Measurements from ENCODE around the gene MAT2A. TPM values are rescaled to one million over a fixed set of nuclear protein-coding genes. Genes with fewer than 3 reads are reported as not detected.

Gene MAT2A
- total and polyA plus RNA-seq, 9 of the 15 experiments (the other 6 are each of a cell fraction or from before 2014, with no cell fraction given): 130 to 1,027 (median 240) TPM

DNA sequence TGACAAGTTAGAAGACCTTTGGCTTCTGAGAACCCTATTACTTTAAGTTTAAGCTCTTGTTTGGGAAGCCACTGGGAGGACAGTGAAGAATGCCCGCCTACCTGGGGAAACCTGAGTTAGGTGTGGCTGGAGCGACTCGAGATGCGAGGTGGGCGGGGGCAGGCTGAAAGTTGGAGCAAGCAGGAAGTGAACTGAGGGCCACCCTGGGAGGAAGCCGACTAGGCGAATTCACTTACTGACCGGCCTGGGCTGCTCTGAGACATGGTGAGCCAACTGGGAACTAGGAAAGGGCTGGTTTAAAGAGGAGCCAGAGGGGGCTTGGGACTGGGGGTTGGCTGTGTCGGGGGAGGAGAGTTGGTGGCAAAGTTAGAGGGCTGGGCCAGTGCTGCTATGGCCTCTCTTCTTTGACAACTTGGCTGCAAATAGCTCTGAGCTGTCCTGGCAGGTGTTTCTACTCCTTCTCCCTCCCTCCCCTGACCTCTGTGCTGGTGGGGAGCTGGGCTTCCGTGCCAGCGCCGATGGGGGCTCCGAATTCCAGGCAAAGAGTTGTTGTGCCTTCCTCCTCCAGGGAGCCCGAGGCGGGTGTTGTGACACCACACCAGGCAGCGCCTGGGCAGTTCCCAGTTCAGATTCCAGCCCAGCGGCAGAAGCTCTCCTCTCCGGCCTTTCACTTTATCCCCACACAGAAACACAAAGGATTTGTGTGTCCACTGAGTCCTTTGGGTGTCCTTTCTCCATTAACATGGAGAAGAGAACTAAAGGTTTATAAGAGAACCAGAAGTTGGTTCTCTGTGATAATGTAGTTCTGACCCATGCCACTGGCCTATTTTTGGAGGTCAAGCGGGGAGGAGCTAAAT is 38.6 kb downstream of the MAT2A start, which contains the start of gene VAMP8 (continued):
- TF ChIP-seq, protein P1, sequence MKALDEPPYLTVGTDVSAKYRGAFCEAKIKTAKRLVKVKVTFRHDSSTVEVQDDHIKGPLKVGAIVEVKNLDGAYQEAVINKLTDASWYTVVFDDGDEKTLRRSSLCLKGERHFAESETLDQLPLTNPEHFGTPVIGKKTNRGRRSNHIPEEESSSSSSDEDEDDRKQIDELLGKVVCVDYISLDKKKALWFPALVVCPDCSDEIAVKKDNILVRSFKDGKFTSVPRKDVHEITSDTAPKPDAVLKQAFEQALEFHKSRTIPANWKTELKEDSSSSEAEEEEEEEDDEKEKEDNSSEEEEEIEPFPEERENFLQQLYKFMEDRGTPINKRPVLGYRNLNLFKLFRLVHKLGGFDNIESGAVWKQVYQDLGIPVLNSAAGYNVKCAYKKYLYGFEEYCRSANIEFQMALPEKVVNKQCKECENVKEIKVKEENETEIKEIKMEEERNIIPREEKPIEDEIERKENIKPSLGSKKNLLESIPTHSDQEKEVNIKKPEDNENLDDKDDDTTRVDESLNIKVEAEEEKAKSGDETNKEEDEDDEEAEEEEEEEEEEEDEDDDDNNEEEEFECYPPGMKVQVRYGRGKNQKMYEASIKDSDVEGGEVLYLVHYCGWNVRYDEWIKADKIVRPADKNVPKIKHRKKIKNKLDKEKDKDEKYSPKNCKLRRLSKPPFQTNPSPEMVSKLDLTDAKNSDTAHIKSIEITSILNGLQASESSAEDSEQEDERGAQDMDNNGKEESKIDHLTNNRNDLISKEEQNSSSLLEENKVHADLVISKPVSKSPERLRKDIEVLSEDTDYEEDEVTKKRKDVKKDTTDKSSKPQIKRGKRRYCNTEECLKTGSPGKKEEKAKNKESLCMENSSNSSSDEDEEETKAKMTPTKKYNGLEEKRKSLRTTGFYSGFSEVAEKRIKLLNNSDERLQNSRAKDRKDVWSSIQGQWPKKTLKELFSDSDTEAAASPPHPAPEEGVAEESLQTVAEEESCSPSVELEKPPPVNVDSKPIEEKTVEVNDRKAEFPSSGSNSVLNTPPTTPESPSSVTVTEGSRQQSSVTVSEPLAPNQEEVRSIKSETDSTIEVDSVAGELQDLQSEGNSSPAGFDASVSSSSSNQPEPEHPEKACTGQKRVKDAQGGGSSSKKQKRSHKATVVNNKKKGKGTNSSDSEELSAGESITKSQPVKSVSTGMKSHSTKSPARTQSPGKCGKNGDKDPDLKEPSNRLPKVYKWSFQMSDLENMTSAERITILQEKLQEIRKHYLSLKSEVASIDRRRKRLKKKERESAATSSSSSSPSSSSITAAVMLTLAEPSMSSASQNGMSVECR (CRISPR knock-in tag; IDR thresholded peaks at IDR 0.05): 0 out of 2 replicates have a peak, but pooled peaks have one; percentile 36
- TF ChIP-seq ZNF551 (CRISPR knock-in tag; IDR thresholded peaks at IDR 0.05) (no peak), MEF2A (IDR thresholded peaks at IDR 0.05; ENCODE audit: control insufficient read depth, low read depth, low read length) (peak; percentile 4; the same call in 1 of the 2 replicates), SRF (CRISPR knock-in tag; IDR thresholded peaks at IDR 0.05) (peak in 1 of 2 experiments; percentile 75; a peak in 1 of 4 replicates), DPF2 (IDR thresholded peaks at IDR 0.05) (peak; percentile 34; the same call in 1 of the 2 replicates), POLR2A (conservative IDR thresholded peaks at IDR 0.05) (peak; percentile 75), MECOM (CRISPR knock-in tag; IDR thresholded peaks at IDR 0.05) (no peak), ZNF175 (CRISPR knock-in tag; IDR thresholded peaks at IDR 0.05; ENCODE audit: low read depth) (no peak), GATAD2A (IDR thresholded peaks at IDR 0.05) (no peak), KDM1A (IDR thresholded peaks at IDR 0.05) (no peak), CEBPG (CRISPR knock-in tag; IDR thresholded peaks at IDR 0.05) (no peak), CEBPG (tag; conservative IDR thresholded peaks at IDR 0.05 in 1 of 2, IDR thresholded peaks at IDR 0.05 in 1 of 2) (peak in 1 of 2 experiments; percentile 58; a peak in 2 of 4 replicates), ZNF133 (CRISPR knock-in tag; IDR thresholded peaks at IDR 0.05) (no peak), GATA2 (CRISPR knock-in tag; IDR thresholded peaks at IDR 0.05) (no peak), PPARD (CRISPR knock-in tag; IDR thresholded peaks at IDR 0.05) (no peak), KHSRP (IDR thresholded peaks at IDR 0.05) (no peak), TAF1 (IDR thresholded peaks at IDR 0.05; ENCODE audit: control insufficient read depth, extremely low read depth, insufficient read depth, low read length, severe bottlenecking) (peak; percentile 78), SPI1 (IDR thresholded peaks at IDR 0.05; ENCODE audit: borderline replicate concordance, low read depth, low read length) (peak; percentile 71), GTF2E2 (tag; IDR thresholded peaks at IDR 0.05) (no peak; the same call in none of the 2 replicates), FOXK1 (CRISPR knock-in tag; IDR thresholded peaks at IDR 0.05; ENCODE audit: borderline replicate concordance) (no peak), SUPT5H (IDR thresholded peaks at IDR 0.05) (peak; percentile 75)
- TF ChIP-seq, protein P2, sequence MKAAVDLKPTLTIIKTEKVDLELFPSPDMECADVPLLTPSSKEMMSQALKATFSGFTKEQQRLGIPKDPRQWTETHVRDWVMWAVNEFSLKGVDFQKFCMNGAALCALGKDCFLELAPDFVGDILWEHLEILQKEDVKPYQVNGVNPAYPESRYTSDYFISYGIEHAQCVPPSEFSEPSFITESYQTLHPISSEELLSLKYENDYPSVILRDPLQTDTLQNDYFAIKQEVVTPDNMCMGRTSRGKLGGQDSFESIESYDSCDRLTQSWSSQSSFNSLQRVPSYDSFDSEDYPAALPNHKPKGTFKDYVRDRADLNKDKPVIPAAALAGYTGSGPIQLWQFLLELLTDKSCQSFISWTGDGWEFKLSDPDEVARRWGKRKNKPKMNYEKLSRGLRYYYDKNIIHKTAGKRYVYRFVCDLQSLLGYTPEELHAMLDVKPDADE (conservative IDR thresholded peaks at IDR 0.05; ENCODE audit: control insufficient read depth, low read depth, low read length): peak; percentile 72
- TF ChIP-seq, protein P3, sequence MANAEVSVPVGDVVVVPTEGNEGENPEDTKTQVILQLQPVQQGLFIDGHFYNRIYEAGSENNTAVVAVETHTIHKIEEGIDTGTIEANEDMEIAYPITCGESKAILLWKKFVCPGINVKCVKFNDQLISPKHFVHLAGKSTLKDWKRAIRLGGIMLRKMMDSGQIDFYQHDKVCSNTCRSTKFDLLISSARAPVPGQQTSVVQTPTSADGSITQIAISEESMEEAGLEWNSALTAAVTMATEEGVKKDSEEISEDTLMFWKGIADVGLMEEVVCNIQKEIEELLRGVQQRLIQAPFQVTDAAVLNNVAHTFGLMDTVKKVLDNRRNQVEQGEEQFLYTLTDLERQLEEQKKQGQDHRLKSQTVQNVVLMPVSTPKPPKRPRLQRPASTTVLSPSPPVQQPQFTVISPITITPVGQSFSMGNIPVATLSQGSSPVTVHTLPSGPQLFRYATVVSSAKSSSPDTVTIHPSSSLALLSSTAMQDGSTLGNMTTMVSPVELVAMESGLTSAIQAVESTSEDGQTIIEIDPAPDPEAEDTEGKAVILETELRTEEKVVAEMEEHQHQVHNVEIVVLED (CRISPR knock-in tag; IDR thresholded peaks at IDR 0.05): no peak

Measured in K562 (cell line).